HepG2 (cell line): ENCODE measurements around the gene OSBPL9. TPM values are rescaled to one million over a fixed set of nuclear protein-coding genes. Genes with fewer than 3 reads are reported as not detected.

Experiments used
- ATAC-seq: fragments of 200-7000 bp; cut with Tn5 transposase; 3 replicates; pipeline ENCODE4 v1.9.1; 2020; ENCODE audit warnings: mild to moderate bottlenecking, moderate library complexity
- BruUV-seq: library from RNA; stranded (reverse); fragments of 400-500 nt; replicated peaks from 2 replicates; lab custom pipeline; 2021; lab: Mats Ljungman, UMichigan
- CTCF ChIA-PET: fragments of 300-600 bp; formaldehyde crosslinking; extraction: SDS; loops from one replicate; lab custom pipeline; 2021; ENCODE audit warnings: low total read pairs, inconsistent platforms, low intra/inter-chr PET ratio; lab: Yijun Ruan, JAX
- POLR2A ChIA-PET: fragments of 350-600 bp; sonication (Branson Sonifier 250); formaldehyde crosslinking; loops from one replicate; lab custom pipeline; 2020; ENCODE audit warnings: antibody characterized with exemption, inconsistent platforms; lab: Yijun Ruan, JAX
- DNase-seq: peaks from one replicate; pipeline ENCODE4 v3.0.0-alpha.2; 2015; ENCODE audit warnings: low spot score
- FAIRE-seq: peaks from 3 replicates; lab custom pipeline; 2011; peaks lifted over from hg19 to GRCh38; lab: Jason Lieb, UNC
- H2AFZ ChIP-seq: one replicate; pipeline ENCODE4 v1.6.1; 2011; ENCODE audit warnings: low read length, inconsistent platforms
- H3K27ac ChIP-seq: fragments of 300-600 bp; 3 replicates; pipeline ENCODE4 v1.8.0; 2011; ENCODE audit warnings: mixed run types, mild to moderate bottlenecking, mixed read lengths, low read length, inconsistent platforms; ENCODE audit not compliant: insufficient read depth; ENCODE audit errors: extremely low read length
- H3K27me3 ChIP-seq, 2 experiments: fragments of 200-600 bp in 1 of 2; 2 replicates in 1 of 2; 3 replicates in 1 of 2; pipeline versions ENCODE4 v1.6.0 to v1.8.0; 2011; ENCODE audit warnings: low read length in 2 of 2, mild to moderate bottlenecking in 2 of 2, moderate library complexity in 2 of 2, inconsistent platforms in 1 of 2; ENCODE audit not compliant: insufficient read depth in 2 of 2, control insufficient read depth in 1 of 2
- H3K36me3 ChIP-seq, 2 experiments: fragments of 200-600 bp in 1 of 2; replicated peaks in 1 of 2; 2 replicates in 1 of 2; 3 replicates in 1 of 2; pipeline versions ENCODE4 v1.5.1 to v1.8.0; 2011; ENCODE audit warnings: low read length in 2 of 2, inconsistent platforms in 1 of 2; ENCODE audit not compliant: insufficient read depth in 2 of 2, control insufficient read depth in 1 of 2
- H3K4me1 ChIP-seq: 2 replicates; pipeline ENCODE4 v1.5.1; 2012; ENCODE audit warnings: low read length, inconsistent platforms; ENCODE audit not compliant: insufficient read depth
- H3K4me2 ChIP-seq: 2 replicates; pipeline ENCODE4 v1.6.0; 2011; ENCODE audit warnings: low read depth, low read length, inconsistent platforms
- H3K4me3 ChIP-seq, 3 experiments: fragments of 200-600 bp in 1 of 3; sonication (generic), shearing (Covaris generic) in 1 of 3; replicated peaks in 1 of 3; 2 replicates each; pipeline ENCODE4 v1.5.1; 2011 to 2016; ENCODE audit warnings: low read length in 3 of 3, inconsistent platforms in 2 of 3, low read depth in 2 of 3, mild to moderate bottlenecking in 2 of 3, control low read depth in 1 of 3, mixed read lengths in 1 of 3; ENCODE audit not compliant: insufficient read depth in 1 of 3
- H3K79me2 ChIP-seq: one replicate; pipeline ENCODE4 v1.6.1; 2011; ENCODE audit warnings: low read length, inconsistent platforms; ENCODE audit not compliant: insufficient read depth
- H3K9ac ChIP-seq: 2 replicates; pipeline ENCODE4 v1.6.0; 2011; ENCODE audit warnings: mild to moderate bottlenecking, low read depth, low read length, inconsistent platforms; ENCODE audit not compliant: insufficient read depth
- H3K9me3 ChIP-seq: 2 replicates; pipeline ENCODE4 v1.5.1; 2012; ENCODE audit warnings: mild to moderate bottlenecking, low read length
- H4K20me1 ChIP-seq: 2 replicates; pipeline ENCODE4 v1.6.0; 2011; ENCODE audit warnings: inconsistent platforms, mild to moderate bottlenecking, low read length, moderate library complexity; ENCODE audit not compliant: insufficient read depth
- CBX5 ChIP-seq: sonication (generic); formaldehyde crosslinking; IDR thresholded peaks from 2 replicates; pipeline ENCODE4 v1.4.0; 2020; ENCODE audit warnings: missing genetic modification reagents, borderline replicate concordance
- EZH2 ChIP-seq: conservative IDR thresholded peaks from 2 replicates; pipeline ENCODE4 v1.6.1; 2012; ENCODE audit warnings: mild to moderate bottlenecking, low read depth, low read length, moderate library complexity
- MTA3 ChIP-seq: sonication (generic); formaldehyde crosslinking; IDR thresholded peaks from 2 replicates; pipeline ENCODE4 v1.4.0; 2020; ENCODE audit warnings: missing genetic modification reagents
- NFATC3 ChIP-seq: sonication (generic); formaldehyde crosslinking; IDR thresholded peaks from 2 replicates; pipeline ENCODE4 v1.5.1; 2020; ENCODE audit warnings: mild to moderate bottlenecking, missing genetic modification reagents
- TOPORS ChIP-seq: sonication (generic); formaldehyde crosslinking; IDR thresholded peaks from 2 replicates; pipeline ENCODE4 v1.8.0; 2023; ENCODE audit warnings: mild to moderate bottlenecking, missing genetic modification reagents
- ZNF296 ChIP-seq: sonication (generic); formaldehyde crosslinking; conservative IDR thresholded peaks from 2 replicates; pipeline ENCODE4 v1.5.0; 2020; ENCODE audit warnings: mild to moderate bottlenecking, missing genetic modification reagents
- ZNF333 ChIP-seq: sonication (generic); formaldehyde crosslinking; IDR thresholded peaks from 2 replicates; pipeline ENCODE4 v1.4.0; 2020; ENCODE audit warnings: mild to moderate bottlenecking, missing genetic modification reagents, borderline replicate concordance
- ZNF839 ChIP-seq: sonication (generic); formaldehyde crosslinking; IDR thresholded peaks from 2 replicates; pipeline ENCODE4 v1.4.0; 2020; ENCODE audit warnings: missing genetic modification reagents, mild to moderate bottlenecking, borderline replicate concordance
- WGBS: methylation state at CpG from one replicate; pipeline ENCODE4 v1.1.6; 2017; ENCODE audit warnings: low lambda C conversion rate; 5-methylcytosine and 5-hydroxymethylcytosine counted together
- in situ Hi-C: cut with HindIII; loops from 2 replicates; pipeline ENCODE4 v1.10.0; 2017; ENCODE audit warnings: low pct_unique_long_range_greater_than_20kb; ENCODE audit not compliant: extremely low pct_ligation_motif_present
- intact Hi-C: fragments of 100-400 bp; cut with micrococcal nuclease; formaldehyde crosslinking; loops from one replicate; pipeline ENCODE4 v1.10.0; 2022; ENCODE audit not compliant: unreplicated experiment
- polyA plus RNA-seq, 8 experiments: library from polyadenylated mRNA; depleted of rRNA in 3 of 8; stranded (reverse) in 7 of 8; unstranded in 1 of 8; fragments of >200 nt; fragmentation: Illumina TruSeq in 4 of 8; extraction: Trizol in 4 of 8; gene quantifications; 2 replicates each; pipeline versions ENCODE4 v1.2.1 to v1.2.3, GENCODE V29; 2011 to 2016; ENCODE audit warnings: low read depth in 4 of 8, missing spikeins in 1 of 8, mixed read lengths in 1 of 8; ENCODE audit not compliant: insufficient read depth in 1 of 8
- total RNA-seq, 5 experiments: library from RNA; depleted of rRNA; stranded (reverse); fragments of >200 nt; fragmentation: Illumina TruSeq; extraction: Trizol; gene quantifications; 2 replicates each; pipeline ENCODE4 v1.2.3, GENCODE V29; 2016; ENCODE audit warnings: low read depth in 1 of 5
- TF ChIP-seq, protein P1 (sequence below): sonication (generic); formaldehyde crosslinking; IDR thresholded peaks from 2 replicates; pipeline ENCODE4 v1.5.0; 2020; ENCODE audit warnings: missing genetic modification reagents
- TF ChIP-seq, protein P2 (sequence below): sonication (generic); formaldehyde crosslinking; IDR thresholded peaks from 2 replicates; pipeline ENCODE4 v1.4.0; 2020; ENCODE audit warnings: missing genetic modification reagents, mild to moderate bottlenecking, borderline replicate concordance
- TF ChIP-seq, protein P3 (sequence below): sonication (generic); formaldehyde crosslinking; IDR thresholded peaks from 2 replicates; pipeline ENCODE4 v1.9.0; 2021; ENCODE audit warnings: mild to moderate bottlenecking, missing genetic modification reagents
- TF ChIP-seq, protein P4 (sequence below): sonication (generic); formaldehyde crosslinking; IDR thresholded peaks from 2 replicates; pipeline ENCODE4 v1.5.0; 2020; ENCODE audit warnings: mild to moderate bottlenecking, missing genetic modification reagents

OSBPL9 gene
- total and polyA plus RNA-seq, 2 of the 13 experiments (the other 11 are each of a cell fraction or from before 2014, with no cell fraction given): 83.6 to 142 TPM

DNA sequence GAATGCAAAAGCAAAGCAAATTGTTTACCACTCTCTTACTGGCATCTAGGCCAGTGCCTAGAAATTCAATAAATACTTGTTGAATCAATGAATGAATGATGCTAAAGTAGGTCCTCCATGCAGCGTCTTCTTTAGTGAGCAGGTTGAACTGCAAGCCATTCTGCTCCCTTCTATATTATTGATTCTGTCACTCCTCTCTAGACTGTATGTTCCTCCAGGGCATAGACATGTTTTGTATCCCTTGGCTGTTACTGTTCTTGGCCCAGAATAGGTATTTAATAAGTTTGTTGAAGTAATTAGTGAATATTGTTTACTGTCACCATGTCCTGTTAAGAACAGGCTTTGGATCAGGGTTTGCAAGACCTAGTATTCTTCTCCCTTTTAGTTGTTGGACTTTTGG is 43.7 kb downstream of the OSBPL9 start:
- Histone ChIP-seq H3K4me1 (peaks cover 10% of the 10 kb centered on the region), H3K27ac (no peak overlapping the region), H3K79me2 (no peaks in the 10 kb centered on the region), H3K27me3 (no peaks in the 10 kb centered on the region), H2AFZ (no peak overlapping the region), H3K9me3 (no peaks in the 10 kb centered on the region), H3K9ac (no peak overlapping the region), H3K4me2 (no peak overlapping the region), H4K20me1 (no peaks in the 10 kb centered on the region), H3K36me3 (peaks cover 0 to 7% of the 10 kb centered on the region in 2 experiments; a peak in 1 of 5 replicates), H3K4me3 (no peak overlapping the region)
- no TSS peak for BruUV-seq
- ATAC-seq: no peak
- POLR2A ChIA-PET: no interaction called here
- intact Hi-C loops (no loop called here), in situ Hi-C loops (no loop called here)
- CTCF ChIA-PET: no interaction called here
- no peak for FAIRE-seq
- no peak for DNase-seq
- 100% methylated on average over 1 of the region's 1 CpG for WGBS
- TF ChIP-seq EZH2 (no peak), NFATC3 (CRISPR knock-in tag) (no peak), ZNF333 (CRISPR knock-in tag) (no peak), MTA3 (CRISPR knock-in tag) (no peak), ZNF296 (CRISPR knock-in tag) (no peak), TOPORS (CRISPR knock-in tag) (no peak), CBX5 (CRISPR knock-in tag) (no peak), ZNF839 (CRISPR knock-in tag) (no peak)
- TF ChIP-seq, protein P1, sequence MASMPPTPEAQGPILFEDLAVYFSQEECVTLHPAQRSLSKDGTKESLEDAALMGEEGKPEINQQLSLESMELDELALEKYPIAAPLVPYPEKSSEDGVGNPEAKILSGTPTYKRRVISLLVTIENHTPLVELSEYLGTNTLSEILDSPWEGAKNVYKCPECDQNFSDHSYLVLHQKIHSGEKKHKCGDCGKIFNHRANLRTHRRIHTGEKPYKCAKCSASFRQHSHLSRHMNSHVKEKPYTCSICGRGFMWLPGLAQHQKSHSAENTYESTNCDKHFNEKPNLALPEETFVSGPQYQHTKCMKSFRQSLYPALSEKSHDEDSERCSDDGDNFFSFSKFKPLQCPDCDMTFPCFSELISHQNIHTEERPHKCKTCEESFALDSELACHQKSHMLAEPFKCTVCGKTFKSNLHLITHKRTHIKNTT: no peak
- TF ChIP-seq, protein P2, sequence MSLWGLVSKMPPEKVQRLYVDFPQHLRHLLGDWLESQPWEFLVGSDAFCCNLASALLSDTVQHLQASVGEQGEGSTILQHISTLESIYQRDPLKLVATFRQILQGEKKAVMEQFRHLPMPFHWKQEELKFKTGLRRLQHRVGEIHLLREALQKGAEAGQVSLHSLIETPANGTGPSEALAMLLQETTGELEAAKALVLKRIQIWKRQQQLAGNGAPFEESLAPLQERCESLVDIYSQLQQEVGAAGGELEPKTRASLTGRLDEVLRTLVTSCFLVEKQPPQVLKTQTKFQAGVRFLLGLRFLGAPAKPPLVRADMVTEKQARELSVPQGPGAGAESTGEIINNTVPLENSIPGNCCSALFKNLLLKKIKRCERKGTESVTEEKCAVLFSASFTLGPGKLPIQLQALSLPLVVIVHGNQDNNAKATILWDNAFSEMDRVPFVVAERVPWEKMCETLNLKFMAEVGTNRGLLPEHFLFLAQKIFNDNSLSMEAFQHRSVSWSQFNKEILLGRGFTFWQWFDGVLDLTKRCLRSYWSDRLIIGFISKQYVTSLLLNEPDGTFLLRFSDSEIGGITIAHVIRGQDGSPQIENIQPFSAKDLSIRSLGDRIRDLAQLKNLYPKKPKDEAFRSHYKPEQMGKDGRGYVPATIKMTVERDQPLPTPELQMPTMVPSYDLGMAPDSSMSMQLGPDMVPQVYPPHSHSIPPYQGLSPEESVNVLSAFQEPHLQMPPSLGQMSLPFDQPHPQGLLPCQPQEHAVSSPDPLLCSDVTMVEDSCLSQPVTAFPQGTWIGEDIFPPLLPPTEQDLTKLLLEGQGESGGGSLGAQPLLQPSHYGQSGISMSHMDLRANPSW (CRISPR knock-in tag): no peak
- TF ChIP-seq, protein P3, sequence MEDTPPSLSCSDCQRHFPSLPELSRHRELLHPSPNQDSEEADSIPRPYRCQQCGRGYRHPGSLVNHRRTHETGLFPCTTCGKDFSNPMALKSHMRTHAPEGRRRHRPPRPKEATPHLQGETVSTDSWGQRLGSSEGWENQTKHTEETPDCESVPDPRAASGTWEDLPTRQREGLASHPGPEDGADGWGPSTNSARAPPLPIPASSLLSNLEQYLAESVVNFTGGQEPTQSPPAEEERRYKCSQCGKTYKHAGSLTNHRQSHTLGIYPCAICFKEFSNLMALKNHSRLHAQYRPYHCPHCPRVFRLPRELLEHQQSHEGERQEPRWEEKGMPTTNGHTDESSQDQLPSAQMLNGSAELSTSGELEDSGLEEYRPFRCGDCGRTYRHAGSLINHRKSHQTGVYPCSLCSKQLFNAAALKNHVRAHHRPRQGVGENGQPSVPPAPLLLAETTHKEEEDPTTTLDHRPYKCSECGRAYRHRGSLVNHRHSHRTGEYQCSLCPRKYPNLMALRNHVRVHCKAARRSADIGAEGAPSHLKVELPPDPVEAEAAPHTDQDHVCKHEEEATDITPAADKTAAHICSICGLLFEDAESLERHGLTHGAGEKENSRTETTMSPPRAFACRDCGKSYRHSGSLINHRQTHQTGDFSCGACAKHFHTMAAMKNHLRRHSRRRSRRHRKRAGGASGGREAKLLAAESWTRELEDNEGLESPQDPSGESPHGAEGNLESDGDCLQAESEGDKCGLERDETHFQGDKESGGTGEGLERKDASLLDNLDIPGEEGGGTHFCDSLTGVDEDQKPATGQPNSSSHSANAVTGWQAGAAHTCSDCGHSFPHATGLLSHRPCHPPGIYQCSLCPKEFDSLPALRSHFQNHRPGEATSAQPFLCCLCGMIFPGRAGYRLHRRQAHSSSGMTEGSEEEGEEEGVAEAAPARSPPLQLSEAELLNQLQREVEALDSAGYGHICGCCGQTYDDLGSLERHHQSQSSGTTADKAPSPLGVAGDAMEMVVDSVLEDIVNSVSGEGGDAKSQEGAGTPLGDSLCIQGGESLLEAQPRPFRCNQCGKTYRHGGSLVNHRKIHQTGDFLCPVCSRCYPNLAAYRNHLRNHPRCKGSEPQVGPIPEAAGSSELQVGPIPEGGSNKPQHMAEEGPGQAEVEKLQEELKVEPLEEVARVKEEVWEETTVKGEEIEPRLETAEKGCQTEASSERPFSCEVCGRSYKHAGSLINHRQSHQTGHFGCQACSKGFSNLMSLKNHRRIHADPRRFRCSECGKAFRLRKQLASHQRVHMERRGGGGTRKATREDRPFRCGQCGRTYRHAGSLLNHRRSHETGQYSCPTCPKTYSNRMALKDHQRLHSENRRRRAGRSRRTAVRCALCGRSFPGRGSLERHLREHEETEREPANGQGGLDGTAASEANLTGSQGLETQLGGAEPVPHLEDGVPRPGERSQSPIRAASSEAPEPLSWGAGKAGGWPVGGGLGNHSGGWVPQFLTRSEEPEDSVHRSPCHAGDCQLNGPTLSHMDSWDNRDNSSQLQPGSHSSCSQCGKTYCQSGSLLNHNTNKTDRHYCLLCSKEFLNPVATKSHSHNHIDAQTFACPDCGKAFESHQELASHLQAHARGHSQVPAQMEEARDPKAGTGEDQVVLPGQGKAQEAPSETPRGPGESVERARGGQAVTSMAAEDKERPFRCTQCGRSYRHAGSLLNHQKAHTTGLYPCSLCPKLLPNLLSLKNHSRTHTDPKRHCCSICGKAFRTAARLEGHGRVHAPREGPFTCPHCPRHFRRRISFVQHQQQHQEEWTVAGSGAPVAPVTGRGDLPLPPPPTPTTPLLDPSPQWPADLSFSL: no peak
- TF ChIP-seq, protein P4, sequence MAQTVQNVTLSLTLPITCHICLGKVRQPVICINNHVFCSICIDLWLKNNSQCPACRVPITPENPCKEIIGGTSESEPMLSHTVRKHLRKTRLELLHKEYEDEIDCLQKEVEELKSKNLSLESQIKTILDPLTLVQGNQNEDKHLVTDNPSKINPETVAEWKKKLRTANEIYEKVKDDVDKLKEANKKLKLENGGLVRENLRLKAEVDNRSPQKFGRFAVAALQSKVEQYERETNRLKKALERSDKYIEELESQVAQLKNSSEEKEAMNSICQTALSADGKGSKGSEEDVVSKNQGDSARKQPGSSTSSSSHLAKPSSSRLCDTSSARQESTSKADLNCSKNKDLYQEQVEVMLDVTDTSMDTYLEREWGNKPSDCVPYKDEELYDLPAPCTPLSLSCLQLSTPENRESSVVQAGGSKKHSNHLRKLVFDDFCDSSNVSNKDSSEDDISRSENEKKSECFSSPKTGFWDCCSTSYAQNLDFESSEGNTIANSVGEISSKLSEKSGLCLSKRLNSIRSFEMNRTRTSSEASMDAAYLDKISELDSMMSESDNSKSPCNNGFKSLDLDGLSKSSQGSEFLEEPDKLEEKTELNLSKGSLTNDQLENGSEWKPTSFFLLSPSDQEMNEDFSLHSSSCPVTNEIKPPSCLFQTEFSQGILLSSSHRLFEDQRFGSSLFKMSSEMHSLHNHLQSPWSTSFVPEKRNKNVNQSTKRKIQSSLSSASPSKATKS (CRISPR knock-in tag): no peak
